DOHH2 (cell line): ENCODE measurements around the gene TNFAIP3.

Experiments used
- H3F3A ChIP-seq: fragments of 200-600 bp; sonication (generic), shearing (Covaris generic); 2 replicates; pipeline ENCODE4 v1.6.0; 2016; ENCODE audit warnings: antibody characterized with exemption, mild to moderate bottlenecking; ENCODE audit not compliant: control insufficient read depth, insufficient read depth
- H3K27ac ChIP-seq: fragments of 200-600 bp; sonication (generic); 2 replicates; pipeline ENCODE4 v1.5.1; 2014; ENCODE audit warnings: low read depth, mild to moderate bottlenecking, low read length, moderate library complexity
- H3K27me3 ChIP-seq: fragments of 200-600 bp; sonication (generic); 2 replicates; pipeline ENCODE4 v1.6.1; 2014; ENCODE audit warnings: mild to moderate bottlenecking, low read length, mixed read lengths; ENCODE audit not compliant: control insufficient read depth
- H3K36me3 ChIP-seq: fragments of 200-600 bp; sonication (generic); 2 replicates; pipeline ENCODE4 v1.6.1; 2014; ENCODE audit warnings: mild to moderate bottlenecking, low read length, moderate library complexity, mixed read lengths; ENCODE audit not compliant: control insufficient read depth
- H3K4me1 ChIP-seq: fragments of 200-600 bp; sonication (generic); 2 replicates; pipeline ENCODE4 v1.6.1; 2014; ENCODE audit warnings: mild to moderate bottlenecking, low read length, mixed read lengths; ENCODE audit not compliant: control insufficient read depth
- H3K4me2 ChIP-seq: fragments of 200-600 bp; sonication (generic); 2 replicates; pipeline ENCODE4 v1.6.0; 2014; ENCODE audit warnings: mild to moderate bottlenecking, low read length, moderate library complexity
- H3K4me3 ChIP-seq: fragments of 200-600 bp; sonication (generic); 2 replicates; pipeline ENCODE4 v1.5.1; 2014; ENCODE audit warnings: mild to moderate bottlenecking, low read length, mixed read lengths
- H3K79me2 ChIP-seq: fragments of 200-600 bp; sonication (generic); 2 replicates; pipeline ENCODE4 v1.6.1; 2014; ENCODE audit warnings: mild to moderate bottlenecking, low read length, mixed read lengths; ENCODE audit not compliant: control insufficient read depth
- H3K9me2 ChIP-seq: fragments of 200-600 bp; sonication (generic); replicated peaks from 2 replicates; pipeline ENCODE4 v1.6.1; 2014; ENCODE audit warnings: mild to moderate bottlenecking, low read length, mixed read lengths; ENCODE audit not compliant: control insufficient read depth
- H3K9me3 ChIP-seq: fragments of 200-600 bp; sonication (generic); 2 replicates; pipeline ENCODE4 v1.6.1; 2014; ENCODE audit warnings: antibody characterized with exemption, low read length, mixed read lengths; ENCODE audit not compliant: control insufficient read depth, insufficient read depth
- H4K20me1 ChIP-seq: fragments of 200-600 bp; sonication (generic); 2 replicates; pipeline ENCODE4 v1.6.0; 2014; ENCODE audit warnings: low read depth, mild to moderate bottlenecking, antibody characterized with exemption, low read length, moderate library complexity; ENCODE audit not compliant: control insufficient read depth, insufficient read depth
- EZH2phosphoT487 ChIP-seq: fragments of 200-600 bp; sonication (generic); IDR thresholded peaks from 2 replicates; pipeline ENCODE4 v1.6.1; 2017; ENCODE audit warnings: borderline replicate concordance, mild to moderate bottlenecking, antibody characterized with exemption, low read length, moderate library complexity, mixed read lengths
- TF ChIP-seq, protein P1 (sequence below): fragments of 200-600 bp; sonication (generic); IDR thresholded peaks from one replicate; pipeline ENCODE4 v1.5.1; 2014; ENCODE audit warnings: antibody characterized with exemption, mild to moderate bottlenecking, low read depth, low read length; ENCODE audit not compliant: poor library complexity, severe bottlenecking

The TNFAIP3 gene

DNA sequence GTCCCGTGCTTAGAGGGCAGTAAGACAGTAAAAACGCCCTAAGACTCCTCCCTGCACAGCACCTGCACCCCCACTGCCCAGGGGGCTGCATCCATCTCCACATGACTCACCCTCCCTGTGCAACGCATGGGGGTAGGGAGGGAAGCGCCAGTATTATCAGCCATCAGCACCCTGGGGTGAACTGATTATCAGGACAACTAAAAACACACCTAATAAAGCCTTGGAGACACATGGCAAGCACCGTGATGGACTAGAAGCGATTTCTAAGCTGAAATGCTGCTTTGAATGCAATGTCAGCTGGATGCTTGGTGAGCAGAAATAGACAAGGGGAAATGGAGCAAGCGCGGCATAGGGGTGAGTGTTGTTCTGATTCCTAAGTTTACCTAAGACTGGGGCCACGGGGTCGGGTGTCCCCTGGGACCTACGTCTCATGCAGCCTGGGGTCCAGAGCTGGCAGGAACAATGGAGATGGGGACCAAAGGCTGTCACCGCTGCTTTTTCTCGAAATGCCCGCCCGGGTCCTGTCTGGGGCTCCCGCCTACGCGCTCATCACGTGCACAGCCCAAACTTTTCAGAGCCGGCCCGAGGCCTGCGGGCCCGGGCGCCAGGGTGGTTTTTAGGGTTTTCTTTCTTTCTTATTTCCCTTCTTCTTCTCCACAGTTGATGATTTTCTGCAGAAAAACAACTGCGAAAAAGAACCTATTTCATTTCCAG, 702 bp upstream of the TNFAIP3 start:
- no peaks in the 10 kb centered on the region; the same call in 1 of the 2 replicates for H3F3A ChIP-seq
- TF ChIP-seq, protein P1, sequence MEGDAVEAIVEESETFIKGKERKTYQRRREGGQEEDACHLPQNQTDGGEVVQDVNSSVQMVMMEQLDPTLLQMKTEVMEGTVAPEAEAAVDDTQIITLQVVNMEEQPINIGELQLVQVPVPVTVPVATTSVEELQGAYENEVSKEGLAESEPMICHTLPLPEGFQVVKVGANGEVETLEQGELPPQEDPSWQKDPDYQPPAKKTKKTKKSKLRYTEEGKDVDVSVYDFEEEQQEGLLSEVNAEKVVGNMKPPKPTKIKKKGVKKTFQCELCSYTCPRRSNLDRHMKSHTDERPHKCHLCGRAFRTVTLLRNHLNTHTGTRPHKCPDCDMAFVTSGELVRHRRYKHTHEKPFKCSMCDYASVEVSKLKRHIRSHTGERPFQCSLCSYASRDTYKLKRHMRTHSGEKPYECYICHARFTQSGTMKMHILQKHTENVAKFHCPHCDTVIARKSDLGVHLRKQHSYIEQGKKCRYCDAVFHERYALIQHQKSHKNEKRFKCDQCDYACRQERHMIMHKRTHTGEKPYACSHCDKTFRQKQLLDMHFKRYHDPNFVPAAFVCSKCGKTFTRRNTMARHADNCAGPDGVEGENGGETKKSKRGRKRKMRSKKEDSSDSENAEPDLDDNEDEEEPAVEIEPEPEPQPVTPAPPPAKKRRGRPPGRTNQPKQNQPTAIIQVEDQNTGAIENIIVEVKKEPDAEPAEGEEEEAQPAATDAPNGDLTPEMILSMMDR = no peak
- H3K36me3 ChIP-seq = peaks cover under 1% of the 10 kb centered on the region; the same call in 1 of the 2 replicates
- peak overlapping the region; percentile 79 for H3K4me3 ChIP-seq
- peaks cover 8% of the 10 kb centered on the region; the same call in 1 of the 2 replicates for H3K27me3 ChIP-seq
- H3K9me2 ChIP-seq = no peaks in the 10 kb centered on the region
- peaks cover 40% of the 10 kb centered on the region for H3K4me1 ChIP-seq
- no peak overlapping the region for H3K27ac ChIP-seq
- 0 out of 2 replicates have a peak, but pooled peaks cover 3% of the 10 kb centered on the region for H3K79me2 ChIP-seq
- no peaks in the 10 kb centered on the region for H4K20me1 ChIP-seq
- no peaks in the 10 kb centered on the region for H3K9me3 ChIP-seq
- H3K4me2 ChIP-seq = peak overlapping the region; percentile 92

GRCh38 chr6:137867685-137868509, 838 bp downstream of the TNFAIP3 start:
- H3K79me2 ChIP-seq = 0 out of 2 replicates have a peak, but pooled peaks cover 3% of the 10 kb centered on the region
- H3F3A ChIP-seq = no peaks in the 10 kb centered on the region; the same call in 1 of the 2 replicates
- peak overlapping the region; percentile 78 for H3K4me2 ChIP-seq
- H3K4me1 ChIP-seq = peaks cover 56% of the 10 kb centered on the region
- H3K4me3 ChIP-seq = peak overlapping the region; percentile 80
- H3K27ac ChIP-seq = peak overlapping the region; percentile 49
- H3K27me3 ChIP-seq = peaks cover 8% of the 10 kb centered on the region; the same call in 1 of the 2 replicates
- no peaks in the 10 kb centered on the region for H3K9me2 ChIP-seq
- H3K9me3 ChIP-seq = no peaks in the 10 kb centered on the region
- no peak for TF ChIP-seq EZH2phosphoT487
- TF ChIP-seq, protein P1 = no peak
- no peaks in the 10 kb centered on the region for H4K20me1 ChIP-seq
- H3K36me3 ChIP-seq = peaks cover 11% of the 10 kb centered on the region

- no peaks in the 10 kb centered on the region for H3K9me3 ChIP-seq
- peaks cover 8% of the 10 kb centered on the region; the same call in 1 of the 2 replicates for H3K27me3 ChIP-seq
- no peak overlapping the region for H3K27ac ChIP-seq
- H3F3A ChIP-seq = no peaks in the 10 kb centered on the region; the same call in 1 of the 2 replicates
- no peaks in the 10 kb centered on the region for H3K9me2 ChIP-seq
- H3K79me2 ChIP-seq = 0 out of 2 replicates have a peak, but pooled peaks cover 3% of the 10 kb centered on the region
- H4K20me1 ChIP-seq = no peaks in the 10 kb centered on the region
- TF ChIP-seq, protein P1 = peak; percentile 20
- no peak for TF ChIP-seq EZH2phosphoT487
- H3K36me3 ChIP-seq = peaks cover 11% of the 10 kb centered on the region
- H3K4me3 ChIP-seq = peak overlapping the region; percentile 80
- peak overlapping the region; percentile 78 for H3K4me2 ChIP-seq
- peaks cover 63% of the 10 kb centered on the region for H3K4me1 ChIP-seq
These were observed 1.9 kb downstream of the TNFAIP3 start for GRCh38 chr6:137868721-137869548.
